Immature natural killer cell (primary cell): ENCODE results near the gene CRISPLD2. TPM values are rescaled to one million over a fixed set of nuclear protein-coding genes. Genes with fewer than 3 reads are reported as not detected.

ENCODE experiments used
- DNase-seq, 3 donors: peaks; one replicate each; pipeline ENCODE4 v3.0.0; 2022; ENCODE audit warnings: mixed read lengths in 1 of 3
- H3K27ac Mint-ChIP-seq, 6 donors: one replicate each; pipeline ENCODE4 v1.8.0; 2020; ENCODE audit warnings: mixed read lengths in 6 of 6, mild to moderate bottlenecking in 5 of 6, inconsistent platforms in 4 of 6, moderate library complexity in 3 of 6
- H3K27me3 Mint-ChIP-seq, 3 donors: one replicate each; pipeline ENCODE4 v1.8.0; 2020 to 2021; ENCODE audit warnings: low read depth in 3 of 3, mild to moderate bottlenecking in 3 of 3, mixed read lengths in 3 of 3, moderate library complexity in 3 of 3, inconsistent platforms in 1 of 3
- H3K36me3 Mint-ChIP-seq, 3 donors: one replicate each; pipeline ENCODE4 v1.8.0; 2020; ENCODE audit warnings: mixed read lengths in 3 of 3, inconsistent platforms in 2 of 3, mild to moderate bottlenecking in 2 of 3
- H3K4me1 Mint-ChIP-seq, 2 donors: one replicate each; pipeline ENCODE4 v1.8.0; 2020; ENCODE audit warnings: inconsistent platforms in 2 of 2, mild to moderate bottlenecking in 2 of 2, mixed read lengths in 2 of 2, moderate library complexity in 1 of 2
- H3K4me3 Mint-ChIP-seq, 5 donors: one replicate each; pipeline ENCODE4 v1.8.0; 2020; ENCODE audit warnings: mild to moderate bottlenecking in 5 of 5, mixed read lengths in 5 of 5, inconsistent platforms in 3 of 5, moderate library complexity in 3 of 5
- H3K9me3 Mint-ChIP-seq, 6 donors: one replicate each; pipeline ENCODE4 v1.8.0; 2020; ENCODE audit warnings: mild to moderate bottlenecking in 6 of 6, mixed read lengths in 6 of 6, inconsistent platforms in 4 of 6, moderate library complexity in 3 of 6
- polyA plus RNA-seq, 3 donors: library from polyadenylated mRNA; unstranded; fragments of 300-500 nt; fragmentation: Illumina TruSeq; gene quantifications; one replicate each; pipeline ENCODE4 v1.2.3, GENCODE V29; 2021

The CRISPLD2 gene, protein sequence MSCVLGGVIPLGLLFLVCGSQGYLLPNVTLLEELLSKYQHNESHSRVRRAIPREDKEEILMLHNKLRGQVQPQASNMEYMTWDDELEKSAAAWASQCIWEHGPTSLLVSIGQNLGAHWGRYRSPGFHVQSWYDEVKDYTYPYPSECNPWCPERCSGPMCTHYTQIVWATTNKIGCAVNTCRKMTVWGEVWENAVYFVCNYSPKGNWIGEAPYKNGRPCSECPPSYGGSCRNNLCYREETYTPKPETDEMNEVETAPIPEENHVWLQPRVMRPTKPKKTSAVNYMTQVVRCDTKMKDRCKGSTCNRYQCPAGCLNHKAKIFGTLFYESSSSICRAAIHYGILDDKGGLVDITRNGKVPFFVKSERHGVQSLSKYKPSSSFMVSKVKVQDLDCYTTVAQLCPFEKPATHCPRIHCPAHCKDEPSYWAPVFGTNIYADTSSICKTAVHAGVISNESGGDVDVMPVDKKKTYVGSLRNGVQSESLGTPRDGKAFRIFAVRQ
- under 1 TPM; 0.05 to 0.24 (median 0.09) TPM for polyA plus RNA-seq

DNA sequence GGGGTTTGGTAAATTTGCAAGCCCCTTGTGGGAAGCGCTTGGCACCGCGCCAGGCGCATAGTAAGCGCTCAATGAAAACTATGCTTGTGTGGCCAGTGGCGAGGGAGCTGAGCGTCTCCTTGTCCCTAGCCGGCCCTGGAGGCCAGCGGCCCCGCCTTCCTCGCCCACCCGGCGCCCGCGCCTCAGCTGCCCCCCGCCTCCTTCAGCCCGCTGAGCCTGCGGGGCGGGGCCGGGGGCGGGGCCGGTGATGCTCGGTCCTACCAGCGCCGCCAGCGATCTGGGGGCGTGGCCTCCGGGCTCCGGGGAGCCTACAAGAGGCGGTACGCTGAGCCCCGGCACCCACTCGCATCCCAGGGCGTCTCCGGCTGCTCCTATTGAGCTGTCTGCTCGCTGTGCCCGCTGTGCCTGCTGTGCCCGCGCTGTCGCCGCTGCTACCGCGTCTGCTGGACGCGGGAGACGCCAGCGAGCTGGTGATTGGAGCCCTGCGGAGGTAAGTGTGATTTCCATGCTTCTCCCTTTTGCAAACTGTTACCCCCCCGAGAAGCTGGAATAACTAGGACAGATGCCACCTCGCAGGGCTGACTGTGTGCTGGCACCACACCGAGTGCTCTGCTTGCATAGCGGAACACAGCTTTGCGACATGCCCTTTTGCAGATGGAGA lies at the start of gene CRISPLD2:
TSS of gene CRISPLD2 (plus strand) at position 342 of the 661 bp plus-strand sequence. CDS start 18,511 bp downstream, outside the sequence.
- Mint-ChIP-seq H3K36me3 (no peaks in the 10 kb centered on the region), H3K27ac (peak within 1 kb of the TSS in 1 of 6 donors; percentile 61), H3K27me3 (peaks cover 1 to 20% (median 4%) of the 10 kb centered on the region in 3 donors), H3K4me1 (peaks cover 9 to 10% of the 10 kb centered on the region in 2 donors), H3K9me3 (no peaks in the 10 kb centered on the region), H3K4me3 (peak within 1 kb of the TSS; percentile 68 to 79 (median 77))
- peak; percentile 73 to 75 (median 73) for DNase-seq

GRCh38 chr16:84773312-84773711 lies 46.5 kb upstream of the CRISPLD2 start:
- no peak overlapping the region for H3K27ac Mint-ChIP-seq
- peaks cover 0 to 4% of the 10 kb centered on the region in 2 donors for H3K4me1 Mint-ChIP-seq
- peaks cover 19 to 44% (median 27%) of the 10 kb centered on the region in 3 donors for H3K36me3 Mint-ChIP-seq
- H3K4me3 Mint-ChIP-seq: no peak overlapping the region
- no peak for DNase-seq
- peaks cover 0 to 7% (median 0%) of the 10 kb centered on the region in 3 donors for H3K27me3 Mint-ChIP-seq
- H3K9me3 Mint-ChIP-seq: no peaks in the 10 kb centered on the region

DNA sequence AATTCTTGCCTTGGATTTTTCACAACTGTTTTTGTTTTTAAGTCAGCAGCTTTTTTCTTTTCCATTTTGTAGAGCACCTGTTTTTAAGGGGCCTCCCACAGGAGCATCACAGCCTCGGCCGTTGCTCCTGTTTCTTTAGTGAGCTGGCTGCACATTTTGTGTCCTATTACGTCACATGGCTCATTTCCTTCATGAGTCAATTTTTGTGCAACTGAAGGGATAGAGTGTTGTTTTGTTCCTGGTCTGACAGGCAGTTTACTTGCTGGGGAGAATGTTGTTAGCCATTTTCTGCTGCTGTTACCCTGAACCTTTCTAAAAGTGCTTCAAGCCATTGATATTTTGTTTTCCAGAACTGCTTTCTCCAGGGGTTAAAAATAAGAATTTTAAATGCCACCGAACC lies 45.0 kb upstream of the CRISPLD2 start:
- peaks cover 0 to 7% (median 0%) of the 10 kb centered on the region in 3 donors for H3K27me3 Mint-ChIP-seq
- H3K27ac Mint-ChIP-seq: no peak overlapping the region
- H3K4me3 Mint-ChIP-seq: no peak overlapping the region
- no peak for DNase-seq
- H3K9me3 Mint-ChIP-seq: no peaks in the 10 kb centered on the region
- H3K4me1 Mint-ChIP-seq: no peaks in the 10 kb centered on the region
- H3K36me3 Mint-ChIP-seq: peaks cover 12 to 44% (median 17%) of the 10 kb centered on the region in 3 donors

GRCh38 chr16:84775262-84775810 lies 44.4 kb upstream of the CRISPLD2 start:
- no peaks in the 10 kb centered on the region for H3K9me3 Mint-ChIP-seq
- H3K4me3 Mint-ChIP-seq: no peak overlapping the region

GRCh38 chr16:84777435-84777834 lies 42.4 kb upstream of the CRISPLD2 start:
- Mint-ChIP-seq H3K4me3 (no peak overlapping the region), H3K27me3 (peaks cover 0 to 7% (median 0%) of the 10 kb centered on the region in 3 donors), H3K4me1 (no peaks in the 10 kb centered on the region), H3K36me3 (peaks cover 13 to 43% (median 21%) of the 10 kb centered on the region in 3 donors), H3K27ac (peak overlapping the region in 1 of 6 donors; percentile 55), H3K9me3 (no peaks in the 10 kb centered on the region)
- DNase-seq: no peak

More at GRCh38 chr16:84775262-84775810, 44.4 kb upstream of the CRISPLD2 start:
- DNase-seq: no peak
- no peaks in the 10 kb centered on the region for H3K4me1 Mint-ChIP-seq
- H3K36me3 Mint-ChIP-seq: peaks cover 13 to 44% (median 17%) of the 10 kb centered on the region in 3 donors
- no peak overlapping the region for H3K27ac Mint-ChIP-seq
- peaks cover 0 to 7% (median 0%) of the 10 kb centered on the region in 3 donors for H3K27me3 Mint-ChIP-seq

DNA sequence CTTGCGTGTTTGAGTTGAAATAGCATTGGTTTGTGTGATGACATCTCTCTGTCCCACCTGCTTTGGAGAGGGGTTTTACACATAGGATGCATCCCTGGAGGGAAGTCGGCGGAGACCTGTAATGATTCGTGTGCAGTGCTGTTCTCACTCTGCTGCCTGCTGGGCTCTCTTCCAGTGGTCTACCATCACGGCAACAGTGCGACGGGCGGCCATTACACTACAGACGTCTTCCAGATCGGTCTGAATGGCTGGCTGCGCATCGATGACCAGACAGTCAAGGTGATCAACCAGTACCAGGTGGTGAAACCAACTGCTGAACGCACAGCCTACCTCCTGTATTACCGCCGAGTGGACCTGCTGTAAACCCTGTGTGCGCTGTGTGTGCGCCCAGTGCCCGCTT lies 41.1 kb upstream of the CRISPLD2 start:
- no peak for DNase-seq
- Mint-ChIP-seq H3K27me3 (peaks cover 0 to 8% (median 0%) of the 10 kb centered on the region in 3 donors), H3K36me3 (peaks cover 13 to 38% (median 17%) of the 10 kb centered on the region in 3 donors), H3K4me3 (no peak overlapping the region), H3K9me3 (no peaks in the 10 kb centered on the region), H3K4me1 (no peaks in the 10 kb centered on the region), H3K27ac (peak overlapping the region in 1 of 6 donors; percentile 11)

DNA sequence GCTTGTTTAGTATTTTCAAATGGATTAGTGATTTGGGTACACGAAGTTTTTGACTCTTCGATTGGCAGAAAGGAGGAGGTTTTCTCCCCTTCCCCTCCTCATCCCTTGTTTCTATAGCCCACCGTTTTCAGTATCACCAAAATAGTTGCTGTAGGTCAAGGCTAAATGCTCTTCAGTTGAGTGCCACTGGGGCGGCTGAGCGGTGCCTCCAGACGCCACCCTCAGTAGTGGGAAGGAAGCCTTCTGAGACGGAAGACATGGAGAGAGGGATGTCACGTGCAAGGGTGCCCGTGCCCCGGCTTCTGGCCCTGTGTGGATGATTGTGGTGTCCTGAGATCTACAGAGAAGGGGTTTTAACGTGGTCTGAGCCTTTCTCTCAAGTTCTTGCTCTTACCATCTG lies 39.7 kb upstream of the CRISPLD2 start:
- H3K27ac Mint-ChIP-seq: no peak overlapping the region

DNA sequence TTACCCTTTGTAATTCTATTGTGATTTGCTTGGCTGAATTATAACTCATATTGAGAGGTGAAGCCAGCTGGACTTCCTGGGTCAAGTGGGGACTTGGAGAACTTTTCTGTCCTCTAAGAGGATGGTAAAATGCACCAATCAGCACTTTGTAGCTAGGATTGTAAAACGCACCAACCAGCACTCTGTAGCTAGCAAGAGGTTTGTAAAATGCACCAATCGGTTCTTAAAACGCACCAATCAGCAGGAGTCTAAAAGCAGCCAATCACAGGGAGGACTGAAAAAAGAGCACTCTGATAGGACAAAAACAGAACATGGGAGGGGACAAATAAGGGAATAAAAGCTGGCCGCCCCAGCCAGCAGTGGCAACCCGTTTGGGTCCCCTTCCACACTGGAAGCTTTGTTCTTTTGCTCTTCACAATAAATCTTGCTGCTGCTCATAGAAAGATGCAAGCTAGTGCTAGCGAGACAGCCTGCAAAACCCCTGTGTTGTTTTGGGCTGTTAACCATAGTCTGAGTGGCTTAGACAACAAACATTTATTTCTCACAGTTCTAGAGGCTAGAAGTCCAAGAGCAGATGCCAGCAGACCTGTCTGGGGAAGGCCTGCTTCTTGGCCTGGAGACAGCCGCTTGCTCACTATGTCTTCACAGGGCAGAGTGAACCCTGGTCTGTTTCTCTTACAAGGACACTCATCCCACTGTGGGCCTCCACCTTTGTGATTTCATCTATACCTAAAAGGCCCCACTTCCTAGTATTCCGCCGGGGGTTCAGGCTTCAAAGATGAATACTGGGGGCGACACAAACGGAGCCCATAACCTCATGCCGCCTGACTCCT lies 39.0 kb upstream of the CRISPLD2 start:
- H3K27ac Mint-ChIP-seq: peak overlapping the region in 1 of 6 donors; percentile 30
- no peak overlapping the region for H3K4me3 Mint-ChIP-seq
- peaks cover 6 to 27% (median 16%) of the 10 kb centered on the region in 3 donors for H3K36me3 Mint-ChIP-seq
- DNase-seq: no peak
- H3K4me1 Mint-ChIP-seq: no peaks in the 10 kb centered on the region
- peaks cover 0 to 5% (median 0%) of the 10 kb centered on the region in 3 donors for H3K27me3 Mint-ChIP-seq
- H3K9me3 Mint-ChIP-seq: no peaks in the 10 kb centered on the region

More for the DNA sequence above, 39.7 kb upstream of the CRISPLD2 start:
- H3K4me3 Mint-ChIP-seq: no peak overlapping the region
- H3K36me3 Mint-ChIP-seq: peaks cover 9 to 33% (median 16%) of the 10 kb centered on the region in 3 donors
- H3K27me3 Mint-ChIP-seq: peaks cover 0 to 8% (median 0%) of the 10 kb centered on the region in 3 donors
- DNase-seq: no peak
- H3K9me3 Mint-ChIP-seq: no peaks in the 10 kb centered on the region
- no peaks in the 10 kb centered on the region for H3K4me1 Mint-ChIP-seq

GRCh38 chr16:84782846-84783245 lies 36.9 kb upstream of the CRISPLD2 start:
- no peak for DNase-seq
- Mint-ChIP-seq H3K27ac (no peak overlapping the region), H3K4me1 (no peaks in the 10 kb centered on the region), H3K9me3 (no peaks in the 10 kb centered on the region), H3K27me3 (peaks cover 0 to 1% (median 0%) of the 10 kb centered on the region in 3 donors), H3K4me3 (no peak overlapping the region), H3K36me3 (peaks cover 4 to 23% (median 16%) of the 10 kb centered on the region in 3 donors)

DNA sequence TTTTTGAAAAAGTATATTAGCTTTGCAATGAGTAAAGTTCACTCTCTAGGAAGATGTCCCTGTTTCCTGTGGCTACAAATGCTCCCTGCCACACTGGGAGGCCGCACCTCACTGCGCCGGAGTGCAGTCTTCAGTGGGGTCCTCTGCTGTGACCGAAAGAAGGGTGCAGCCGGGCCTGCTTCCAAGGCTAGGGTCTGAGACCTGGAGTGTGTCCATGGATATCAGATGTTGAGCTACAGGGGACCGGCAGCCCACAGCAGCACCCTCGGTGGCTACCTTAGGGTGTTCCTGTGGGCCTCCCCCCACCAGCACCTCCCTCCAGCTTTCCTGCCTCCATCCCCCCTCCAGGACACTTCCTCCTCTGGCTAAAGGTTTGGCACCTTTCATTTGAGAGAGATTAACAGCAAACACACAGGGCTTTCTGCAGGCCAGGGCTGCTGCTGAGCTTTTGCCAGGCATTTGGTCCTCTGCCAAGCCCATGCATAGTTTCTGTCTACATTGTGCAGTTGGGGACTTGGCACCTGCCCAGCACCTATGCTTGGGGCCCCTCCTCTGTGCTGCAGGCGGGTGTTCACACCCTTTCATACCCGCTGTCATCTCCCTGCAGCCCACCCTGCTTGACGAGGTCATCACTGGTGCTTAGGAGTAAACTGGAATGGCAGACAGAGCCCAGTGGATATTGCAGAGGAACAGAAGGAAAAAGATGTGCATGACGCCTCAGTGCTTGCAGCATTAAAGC lies 33.8 kb upstream of the CRISPLD2 start:
- Mint-ChIP-seq H3K36me3 (peaks cover 0 to under 1% (median 0%) of the 10 kb centered on the region in 3 donors), H3K27ac (no peak overlapping the region), H3K9me3 (no peaks in the 10 kb centered on the region), H3K4me1 (no peaks in the 10 kb centered on the region), H3K4me3 (no peak overlapping the region), H3K27me3 (peaks cover 0 to 2% (median 1%) of the 10 kb centered on the region in 3 donors)
- no peak for DNase-seq

- DNase-seq: no peak
- Mint-ChIP-seq H3K4me3 (no peak overlapping the region), H3K27ac (no peak overlapping the region), H3K9me3 (no peaks in the 10 kb centered on the region), H3K36me3 (no peaks in the 10 kb centered on the region), H3K4me1 (no peaks in the 10 kb centered on the region), H3K27me3 (peaks cover 0 to 2% (median 1%) of the 10 kb centered on the region in 3 donors)
Observed at GRCh38 chr16:84786605-84787262, 33.1 kb upstream of the CRISPLD2 start.

- H3K27me3 Mint-ChIP-seq: peaks cover 0 to 2% (median 1%) of the 10 kb centered on the region in 3 donors
- H3K27ac Mint-ChIP-seq: peak overlapping the region in 1 of 6 donors; percentile 1
- H3K36me3 Mint-ChIP-seq: no peaks in the 10 kb centered on the region
- H3K4me1 Mint-ChIP-seq: no peaks in the 10 kb centered on the region
- H3K4me3 Mint-ChIP-seq: no peak overlapping the region
- no peaks in the 10 kb centered on the region for H3K9me3 Mint-ChIP-seq
- DNase-seq: no peak
Observed at GRCh38 chr16:84787263-84787622, 32.5 kb upstream of the CRISPLD2 start.
